Renal cortical epithelial cell (primary cell): ENCODE results near the gene TNNI2. TPM values are rescaled to one million over a fixed set of nuclear protein-coding genes. Genes with fewer than 3 reads are reported as not detected.

ENCODE experiments used
- DNase-seq: peaks from one replicate; pipeline ENCODE4 v3.0.0-alpha.2; 2011; ENCODE audit warnings: low read depth
- total RNA-seq: library from RNA; depleted of rRNA; stranded (reverse); fragments of >200 nt; gene quantifications from 2 replicates; pipeline ENCODE4 v1.2.3, GENCODE V29; 2014

Gene TNNI2
- total RNA-seq, 1 donor from 2014 or later = not detected

- DNase-seq = no peak
These were observed 50.0 kb downstream of the TNNI2 start for GRCh38 chr11:1888811-1889210.

GRCh38 chr11:1889224-1889930 lies 50.6 kb downstream of the TNNI2 start:
- no peak for DNase-seq

GRCh38 chr11:1889941-1890855 lies 51.4 kb downstream of the TNNI2 start:
- no peak for DNase-seq

Other genes starting within 250 kb of the TNNI2 start
- gene KRTAP5-2, start 240.7 kb upstream of the TNNI2 start, total RNA-seq = not detected in 2 replicates
- not detected in 2 replicates for gene KRTAP5-3, start 230.5 kb upstream of the TNNI2 start, total RNA-seq
- gene KRTAP5-4, start 216.8 kb upstream of the TNNI2 start, total RNA-seq = not detected in 2 replicates
- not detected in 2 replicates for gene KRTAP5-5, start 209.2 kb upstream of the TNNI2 start, total RNA-seq
- gene KRTAP5-6, start 141.8 kb upstream of the TNNI2 start, total RNA-seq = not detected in 2 replicates
- gene IFITM10, start 88.4 kb upstream of the TNNI2 start, total RNA-seq = 0.80 TPM in 1 of 2 replicates, not detected in the other
- 226 and 1,216 TPM in 2 replicates for gene CTSD, start 75.1 kb upstream of the TNNI2 start, total RNA-seq
- gene SYT8, start 4.0 kb upstream of the TNNI2 start, total RNA-seq = 0.05 TPM in 1 of 2 replicates, not detected in the other
- gene LSP1, start 14.1 kb downstream of the TNNI2 start, total RNA-seq = not detected in 2 replicates
- gene PRR33, start 52.9 kb downstream of the TNNI2 start, total RNA-seq = not detected in 2 replicates
- not detected in 2 replicates for gene TNNT3, start 80.7 kb downstream of the TNNI2 start, total RNA-seq
- gene MRPL23, start 108.4 kb downstream of the TNNI2 start, total RNA-seq = 3.6 and 173 TPM in 2 replicates
- 0.55 TPM in 1 of 2 replicates, not detected in the other for gene H19, start 158.9 kb downstream of the TNNI2 start, total RNA-seq